GM12878 (cell line): ENCODE results near the gene LDLRAP1. TPM values are rescaled to one million over a fixed set of nuclear protein-coding genes. Genes with fewer than 3 reads are reported as not detected.

Source experiments
- ATAC-seq: fragments of 200-7000 bp; cut with Tn5 transposase; 3 replicates; pipeline ENCODE4 v1.9.1; 2020; ENCODE audit warnings: mild to moderate bottlenecking, moderate library complexity
- BruUV-seq: library from RNA; stranded (reverse); fragments of 400-500 nt; replicated peaks from 2 replicates; lab custom pipeline; 2021; lab: Mats Ljungman, UMichigan
- CTCF ChIA-PET: fragments of 300-600 bp; sonication (Branson Sonifier 250); formaldehyde crosslinking; extraction: SDS; loops from one replicate; lab custom pipeline; 2021; ENCODE audit warnings: inconsistent platforms; lab: Yijun Ruan, JAX
- POLR2A ChIA-PET: fragments of 350-600 bp; formaldehyde crosslinking; extraction: SDS; loops from one replicate; lab custom pipeline; 2021; ENCODE audit warnings: inconsistent platforms; lab: Charles Lee
- RAD21 ChIA-PET: fragments of 300-600 bp; sonication (Branson Sonifier 250); formaldehyde crosslinking; loops from one replicate; lab custom pipeline; 2023; ENCODE audit warnings: antibody characterized with exemption; ENCODE audit not compliant: unreplicated experiment; lab: Charles Lee
- SMC1A ChIA-PET: fragments of 300-600 bp; sonication (Branson Sonifier 250); formaldehyde crosslinking; loops from one replicate; lab custom pipeline; 2023; ENCODE audit not compliant: unreplicated experiment, uncharacterized antibody; lab: Charles Lee
- DNase-seq: peaks from one replicate; pipeline ENCODE4 v3.0.0-alpha.2; 2011; ENCODE audit warnings: low read depth, low spot score
- FAIRE-seq: peaks from 3 replicates; lab custom pipeline; 2011; peaks lifted over from hg19 to GRCh38; lab: Jason Lieb, UNC
- H2AFZ ChIP-seq: 2 replicates; pipeline ENCODE4 v1.6.0; 2011; ENCODE audit warnings: low read depth, low read length, control low read depth; ENCODE audit not compliant: control insufficient read depth
- H3K27ac ChIP-seq: 2 replicates; pipeline ENCODE4 v1.5.1; 2011; ENCODE audit warnings: control low read depth; ENCODE audit not compliant: control insufficient read depth, insufficient read depth
- H3K27me3 ChIP-seq, 2 experiments: replicated peaks in 1 of 2; 2 replicates each; pipeline versions ENCODE4 v1.6.0 to v1.6.1; 2011; ENCODE audit warnings: low read length in 1 of 2; ENCODE audit not compliant: control insufficient read depth in 2 of 2, insufficient read depth in 2 of 2
- H3K36me3 ChIP-seq, 2 experiments: 2 replicates each; pipeline ENCODE4 v1.5.1; 2011; ENCODE audit warnings: low read length in 1 of 2; ENCODE audit not compliant: control insufficient read depth in 2 of 2, insufficient read depth in 2 of 2
- H3K4me1 ChIP-seq: 2 replicates; pipeline ENCODE4 v1.6.1; 2011; ENCODE audit warnings: mild to moderate bottlenecking, low read length, moderate library complexity, mixed read lengths; ENCODE audit not compliant: control insufficient read depth, insufficient read depth
- H3K4me2 ChIP-seq: 2 replicates; pipeline ENCODE4 v1.6.0; 2011; ENCODE audit warnings: control low read depth; ENCODE audit not compliant: control insufficient read depth, insufficient read depth
- H3K4me3 ChIP-seq: fragments of 200-600 bp; sonication (generic); 2 replicates; pipeline ENCODE4 v1.5.1; 2016
- H3K79me2 ChIP-seq: 2 replicates; pipeline ENCODE4 v1.6.0; 2011; ENCODE audit warnings: low read length; ENCODE audit not compliant: control insufficient read depth, insufficient read depth
- H3K9ac ChIP-seq: 2 replicates; pipeline ENCODE4 v1.8.0; 2011; ENCODE audit warnings: low read length, control low read depth, mixed read lengths; ENCODE audit not compliant: control insufficient read depth, insufficient read depth
- H3K9me3 ChIP-seq: replicated peaks from 3 replicates; pipeline ENCODE4 v1.5.1; 2011; ENCODE audit warnings: mild to moderate bottlenecking, low read length; ENCODE audit not compliant: control insufficient read depth, insufficient read depth
- H4K20me1 ChIP-seq: 2 replicates; pipeline ENCODE4 v1.6.0; 2011; ENCODE audit not compliant: control insufficient read depth, insufficient read depth
- ASH2L ChIP-seq: fragments of 300-600, 200-600 bp; sonication (generic); IDR thresholded peaks from 2 replicates; pipeline ENCODE4 v1.6.1; 2017; ENCODE audit warnings: low read depth, mild to moderate bottlenecking, borderline replicate concordance
- BCLAF1 ChIP-seq: fragments of 450-650 bp; IDR thresholded peaks from 2 replicates; pipeline ENCODE4 v1.6.1; 2017; ENCODE audit warnings: antibody characterized with exemption, mild to moderate bottlenecking, moderate library complexity
- CHD4 ChIP-seq: fragments of 200-600 bp; sonication (generic); IDR thresholded peaks from 2 replicates; pipeline ENCODE4 v1.6.1; 2016; ENCODE audit warnings: mild to moderate bottlenecking
- EED ChIP-seq: sonication (generic); IDR thresholded peaks from 2 replicates; pipeline ENCODE4 v1.6.1; 2016; ENCODE audit warnings: antibody characterized with exemption, low read depth
- ESRRA ChIP-seq: IDR thresholded peaks from 2 replicates; pipeline ENCODE4 v1.6.1; 2012; ENCODE audit warnings: mild to moderate bottlenecking, low read length, improper control_type of control experiment
- ETV6 ChIP-seq, 2 experiments: fragments of 450-650 bp in 1 of 2; IDR thresholded peaks in 1 of 2; conservative IDR thresholded peaks in 1 of 2; 2 replicates each; pipeline ENCODE4 v1.6.1; 2014; ENCODE audit warnings: antibody characterized with exemption in 1 of 2, borderline replicate concordance in 1 of 2, low read depth in 1 of 2, mild to moderate bottlenecking in 1 of 2, moderate library complexity in 1 of 2
- IKZF1 ChIP-seq: fragments of 450-650 bp; conservative IDR thresholded peaks from 2 replicates; pipeline ENCODE4 v1.6.1; 2017; ENCODE audit warnings: antibody characterized with exemption, mild to moderate bottlenecking
- IKZF2 ChIP-seq, 2 experiments: fragments of 450-650 bp; IDR thresholded peaks; 2 replicates each; pipeline ENCODE4 v1.6.1; 2017; ENCODE audit warnings: mild to moderate bottlenecking in 2 of 2, moderate library complexity in 2 of 2
- NBN ChIP-seq: fragments of 450-650 bp; IDR thresholded peaks from 2 replicates; pipeline ENCODE4 v1.6.1; 2016
- NR2C1 ChIP-seq: fragments of 450-650 bp; IDR thresholded peaks from 2 replicates; pipeline ENCODE4 v1.6.1; 2017; ENCODE audit warnings: antibody characterized with exemption, mild to moderate bottlenecking, moderate library complexity
- NR2C2 ChIP-seq: IDR thresholded peaks from 2 replicates; pipeline ENCODE4 v1.6.1; 2011; ENCODE audit warnings: borderline replicate concordance, low read depth; ENCODE audit not compliant: control insufficient read depth, insufficient read length
- RB1 ChIP-seq: fragments of 450-650 bp; formaldehyde crosslinking; IDR thresholded peaks from 2 replicates; pipeline ENCODE4 v1.6.1; 2017; ENCODE audit warnings: mild to moderate bottlenecking, borderline replicate concordance
- SIX5 ChIP-seq: IDR thresholded peaks from 2 replicates; pipeline ENCODE4 v1.6.1; 2011; ENCODE audit warnings: mild to moderate bottlenecking, low read depth, low read length, moderate library complexity; ENCODE audit not compliant: severe bottlenecking
- TCF12 ChIP-seq: IDR thresholded peaks from 2 replicates; pipeline ENCODE4 v1.6.1; 2011; ENCODE audit warnings: low read depth, mild to moderate bottlenecking, low read length
- TCF3 ChIP-seq: IDR thresholded peaks from 2 replicates; pipeline ENCODE4 v1.6.1; 2012; ENCODE audit warnings: low read depth, mild to moderate bottlenecking, low read length, borderline replicate concordance; ENCODE audit not compliant: insufficient read depth
- TCF7 ChIP-seq: IDR thresholded peaks from 2 replicates; pipeline ENCODE4 v1.6.1; 2014; ENCODE audit warnings: antibody characterized with exemption, borderline replicate concordance
- ZBTB11 ChIP-seq: fragments of 450-650 bp; formaldehyde crosslinking; IDR thresholded peaks from 2 replicates; pipeline ENCODE4 v1.5.0; 2022; ENCODE audit warnings: mild to moderate bottlenecking, missing genetic modification characterization
- WGBS: methylation state at CpG from one replicate; pipeline ENCODE4 v1.1.6; 2016; ENCODE audit warnings: low lambda C conversion rate; ENCODE audit not compliant: insufficient replicate concordance, insufficient coverage; ENCODE audit errors: missing lambda C conversion rate; 5-methylcytosine and 5-hydroxymethylcytosine counted together
- in situ Hi-C: fragments of 300-500 bp; cut with MboI; formaldehyde crosslinking; loops from 9 replicates; pipeline ENCODE4 v1.14.3; 2018; ENCODE audit warnings: mixed read lengths
- intact Hi-C: fragments of 100-400 bp; cut with micrococcal nuclease; formaldehyde crosslinking; loops from one replicate; pipeline ENCODE4 v1.14.2; 2022; ENCODE audit not compliant: unreplicated experiment
- polyA plus RNA-seq, 11 experiments: library from polyadenylated mRNA; depleted of rRNA in 4 of 11; unstranded in 6 of 11; stranded (reverse) in 5 of 11; fragments of >200 nt; fragmentation: Nextera tagmentation in 4 of 11; fragmentation: Illumina TruSeq in 1 of 11; extraction: Ambion mirVana in 4 of 11; extraction: Trizol in 1 of 11; gene quantifications; 1 replicate in 1 of 11; 2 replicates in 10 of 11; pipeline versions ENCODE4 v1.2.1 to v1.2.3, GENCODE V29; 2011 to 2016; ENCODE audit warnings: inconsistent platforms in 2 of 11, missing spikeins in 2 of 11, low read depth in 1 of 11
- total RNA-seq, 4 experiments: library from RNA; depleted of rRNA in 3 of 4; stranded (reverse); fragments of >200 nt in 3 of 4; fragmentation: Illumina TruSeq in 1 of 4; extraction: Trizol in 1 of 4; gene quantifications; 2 replicates each; pipeline versions ENCODE4 v1.2.1 to v1.2.3, GENCODE V29; 2013 to 2021

LDLRAP1 gene
- total and polyA plus RNA-seq, 10 of the 15 experiments (the other 5 are each of a cell fraction or from before 2014, with no cell fraction given) = 0.43 to 37.6 (median 22.0) TPM

GRCh38 chr1:25593861-25594260 lies 50.5 kb downstream of the LDLRAP1 start:
- ATAC-seq (no peak), DNase-seq (no peak), FAIRE-seq (no peak)
- H3K4me3 ChIP-seq = no peak overlapping the region
- SMC1A ChIA-PET = interaction anchor here (0.6 to 1.0 kb wide), 2 partner anchors 15 to 16 kb away, joined by 3 read pairs; no protein-coding TSS in a partner anchor
- no peak overlapping the region for H2AFZ ChIP-seq
- 24% methylated on average over 2 of the region's 2 CpGs for WGBS
- H4K20me1 ChIP-seq = no peaks in the 10 kb centered on the region
- RAD21 ChIA-PET = no interaction called here
- H3K9ac ChIP-seq = no peak overlapping the region
- H3K4me1 ChIP-seq = no peaks in the 10 kb centered on the region
- TF ChIP-seq TCF7 (no peak), ETV6 (conservative IDR thresholded peaks at IDR 0.05 in 1 of 2, IDR thresholded peaks at IDR 0.05 in 1 of 2; ENCODE audit: borderline replicate concordance in 1 of 2, low read depth in 1 of 2) (no peak), BCLAF1 (no peak), ZBTB11 (CRISPR knock-in tag) (no peak), TCF3 (no peak), NBN (no peak), CHD4 (no peak), ASH2L (no peak), ESRRA (no peak), NR2C2 (no peak), SIX5 (no peak), NR2C1 (no peak), IKZF2 (IDR thresholded peaks at IDR 0.05) (no peak), TCF12 (no peak), EED (no peak), IKZF1 (no peak), RB1 (no peak)
- H3K27ac ChIP-seq = no peak overlapping the region
- no peaks in the 10 kb centered on the region for H3K36me3 ChIP-seq
- no peak overlapping the region for H3K4me2 ChIP-seq
- CTCF ChIA-PET = no interaction called here
- no peaks in the 10 kb centered on the region for H3K79me2 ChIP-seq
- no peaks in the 10 kb centered on the region for H3K27me3 ChIP-seq
- H3K9me3 ChIP-seq = peaks cover 3% of the 10 kb centered on the region; the same call in 2 of the 3 replicates
- POLR2A ChIA-PET = no interaction called here
- no TSS peak for BruUV-seq
- intact Hi-C loops = no loop called here
- in situ Hi-C loops = no loop called here
